H1 (cell line): ENCODE data around the gene PAGE4. TPM values are rescaled to one million over a fixed set of nuclear protein-coding genes. Genes with fewer than 3 reads are reported as not detected.

ENCODE experiments used
- CTCF ChIA-PET: fragments of 300-600 bp; sonication (Branson Sonifier 250); formaldehyde crosslinking; loops from one replicate; lab custom pipeline; 2021; ENCODE audit not compliant: partially characterized antibody; lab: Charles Lee
- POLR2A ChIA-PET: fragments of 300-600 bp; sonication (Branson Sonifier 250); formaldehyde crosslinking; loops from one replicate; lab custom pipeline; 2021; ENCODE audit warnings: inconsistent platforms; ENCODE audit not compliant: partially characterized antibody; lab: Charles Lee
- DNase-seq, 2 experiments: peaks; one replicate each; pipeline versions ENCODE4 v3.0.0 to v3.0.0-alpha.2; 2010 to 2022; ENCODE audit warnings: low spot score in 2 of 2, low read depth in 1 of 2, mixed read lengths in 1 of 2
- FAIRE-seq: peaks from 2 replicates; lab custom pipeline; 2011; peaks lifted over from hg19 to GRCh38; lab: Jason Lieb, UNC
- H2AFZ ChIP-seq: 2 replicates; pipeline ENCODE4 v1.8.1; 2012; ENCODE audit warnings: low read length, inconsistent platforms
- H2AK5ac ChIP-seq: 2 replicates; pipeline ENCODE4 v1.6.1; 2013; ENCODE audit warnings: low read depth, low read length
- H2BK120ac ChIP-seq: replicated peaks from 2 replicates; pipeline ENCODE3; 2013; ENCODE audit warnings: low read depth, low read length, inconsistent platforms
- H2BK12ac ChIP-seq: 2 replicates; pipeline ENCODE4 v1.6.1; 2013; ENCODE audit warnings: low read depth, low read length
- H2BK15ac ChIP-seq: 2 replicates; pipeline ENCODE4 v1.6.1; 2013; ENCODE audit warnings: low read length
- H2BK20ac ChIP-seq: 2 replicates; pipeline ENCODE4 v1.6.1; 2013; ENCODE audit warnings: low read length
- H2BK5ac ChIP-seq: 2 replicates; pipeline ENCODE4 v1.6.1; 2013; ENCODE audit warnings: low read depth, low read length
- H3K14ac ChIP-seq: 2 replicates; pipeline ENCODE4 v1.6.1; 2013; ENCODE audit warnings: inconsistent platforms; ENCODE audit not compliant: insufficient read length
- H3K18ac ChIP-seq: 2 replicates; pipeline ENCODE4 v1.6.1; 2013; ENCODE audit warnings: low read length; ENCODE audit errors: extremely low read depth
- H3K23ac ChIP-seq: 2 replicates; pipeline ENCODE4 v1.6.1; 2013; ENCODE audit warnings: inconsistent platforms; ENCODE audit not compliant: insufficient read length
- H3K23me2 ChIP-seq: 2 replicates; pipeline ENCODE4 v1.6.1; 2013; ENCODE audit warnings: low read depth, low read length
- H3K27ac ChIP-seq: 2 replicates; pipeline ENCODE4 v1.6.1; 2011; ENCODE audit warnings: low read depth, low read length, inconsistent platforms
- H3K27me3 ChIP-seq, 4 experiments: replicated peaks in 1 of 4; 1 replicate in 1 of 4; 2 replicates in 3 of 4; pipeline versions ENCODE4 v1.6.1 to v1.8.1; 2011 to 2013; ENCODE audit warnings: low read length in 3 of 4, mild to moderate bottlenecking in 3 of 4, inconsistent platforms in 2 of 4, mixed read lengths in 2 of 4, moderate library complexity in 1 of 4; ENCODE audit not compliant: control insufficient read depth in 3 of 4, insufficient read depth in 3 of 4; ENCODE audit errors: extremely low read depth in 1 of 4
- H3K36me3 ChIP-seq, 4 experiments: 2 replicates each; pipeline versions ENCODE4 v1.6.1 to v1.8.1; 2011 to 2013; ENCODE audit warnings: mild to moderate bottlenecking in 4 of 4, low read length in 3 of 4, moderate library complexity in 2 of 4, control low read depth in 1 of 4, inconsistent platforms in 1 of 4; ENCODE audit not compliant: insufficient read depth in 4 of 4, control insufficient read depth in 2 of 4
- H3K4ac ChIP-seq: replicated peaks from 2 replicates; pipeline ENCODE3; 2013; ENCODE audit warnings: low read length, low read depth, mixed read lengths, inconsistent platforms; ENCODE audit not compliant: insufficient read length
- H3K4me1 ChIP-seq, 4 experiments: replicated peaks in 1 of 4; 1 replicate in 1 of 4; 2 replicates in 3 of 4; pipeline versions ENCODE4 v1.6.1 to v1.8.1; 2011 to 2013; ENCODE audit warnings: low read length in 3 of 4, inconsistent platforms in 2 of 4, mixed read lengths in 1 of 4; ENCODE audit not compliant: insufficient read depth in 4 of 4, control insufficient read depth in 3 of 4
- H3K4me2 ChIP-seq, 2 experiments: 2 replicates each; pipeline versions ENCODE4 v1.6.1 to v1.8.1; 2011 to 2013; ENCODE audit warnings: low read depth in 2 of 2, low read length in 2 of 2, control low read depth in 1 of 2, inconsistent platforms in 1 of 2, mild to moderate bottlenecking in 1 of 2; ENCODE audit not compliant: insufficient read depth in 1 of 2
- H3K4me3 ChIP-seq, 4 experiments: fragments of 200-600, 300-600 bp in 1 of 4; sonication (generic), shearing (Covaris generic), sonication (Bioruptor Twin) in 1 of 4; 2 replicates each; pipeline versions ENCODE4 v1.5.1 to v1.8.1; 2011 to 2016; ENCODE audit warnings: low read length in 4 of 4, low read depth in 3 of 4, control low read depth in 2 of 4, inconsistent platforms in 2 of 4, mild to moderate bottlenecking in 2 of 4, mixed read lengths in 1 of 4, moderate library complexity in 1 of 4; ENCODE audit not compliant: insufficient read depth in 2 of 4; ENCODE audit errors: extremely low read depth in 1 of 4
- H3K56ac ChIP-seq: replicated peaks from 2 replicates; pipeline ENCODE3; 2013; ENCODE audit warnings: low read depth, mild to moderate bottlenecking, mixed read lengths, low read length, inconsistent platforms; ENCODE audit not compliant: insufficient read length
- H3K79me1 ChIP-seq: 2 replicates; pipeline ENCODE4 v1.6.1; 2013; ENCODE audit warnings: low read depth, low read length, control low read depth
- H3K79me2 ChIP-seq, 2 experiments: 2 replicates each; pipeline versions ENCODE4 v1.6.1 to v1.8.1; 2012 to 2013; ENCODE audit warnings: low read length in 2 of 2, mild to moderate bottlenecking in 2 of 2, inconsistent platforms in 1 of 2; ENCODE audit not compliant: insufficient read depth in 2 of 2, control insufficient read depth in 1 of 2
- H3K9ac ChIP-seq, 4 experiments: replicated peaks in 1 of 4; 1 replicate in 1 of 4; 2 replicates in 3 of 4; pipeline versions ENCODE4 v1.6.1 to v1.8.1; 2011 to 2013; ENCODE audit warnings: low read depth in 3 of 4, low read length in 3 of 4, control low read depth in 2 of 4, mild to moderate bottlenecking in 2 of 4, moderate library complexity in 2 of 4, inconsistent platforms in 1 of 4; ENCODE audit errors: extremely low read depth in 1 of 4
- H3K9me3 ChIP-seq, 2 experiments: 2 replicates each; pipeline versions ENCODE4 v1.6.1 to v1.8.1; 2012 to 2013; ENCODE audit warnings: mild to moderate bottlenecking in 2 of 2, moderate library complexity in 2 of 2, control low read depth in 1 of 2, inconsistent platforms in 1 of 2, low read depth in 1 of 2, low read length in 1 of 2, mixed read lengths in 1 of 2; ENCODE audit not compliant: insufficient read depth in 2 of 2
- H4K20me1 ChIP-seq, 2 experiments: replicated peaks in 1 of 2; 2 replicates each; pipeline versions ENCODE3 to v1.8.1; 2011 to 2013; ENCODE audit warnings: inconsistent platforms in 2 of 2, low read length in 2 of 2, mild to moderate bottlenecking in 1 of 2; ENCODE audit not compliant: insufficient read depth in 2 of 2, control insufficient read depth in 1 of 2
- H4K5ac ChIP-seq: 2 replicates; pipeline ENCODE4 v1.6.1; 2013; ENCODE audit warnings: low read length, low read depth, mixed read lengths, inconsistent platforms; ENCODE audit not compliant: insufficient read length
- H4K8ac ChIP-seq: 2 replicates; pipeline ENCODE4 v1.8.0; 2013; ENCODE audit warnings: mild to moderate bottlenecking, moderate library complexity, low read length, inconsistent platforms; ENCODE audit not compliant: insufficient read depth; ENCODE audit errors: extremely low read depth
- H4K91ac ChIP-seq: replicated peaks from 2 replicates; pipeline ENCODE3; 2013; ENCODE audit warnings: low read length, mixed read lengths, inconsistent platforms; ENCODE audit not compliant: insufficient read length
- CHD1 ChIP-seq: IDR thresholded peaks from 2 replicates; pipeline ENCODE4 v1.6.1; 2012; ENCODE audit warnings: low read depth, low read length, improper control_type of control experiment
- SAP30 ChIP-seq: fragments of 300-600 bp; sonication (generic); IDR thresholded peaks from 2 replicates; pipeline ENCODE4 v1.7.1; 2012; ENCODE audit warnings: low read length, moderate library complexity, mild to moderate bottlenecking, inconsistent platforms; ENCODE audit not compliant: insufficient read depth, insufficient replicate concordance
- TAF7 ChIP-seq: optimal IDR thresholded peaks from 2 replicates; pipeline ENCODE3; 2011; ENCODE audit warnings: low read depth, mild to moderate bottlenecking, inconsistent platforms, low read length, moderate library complexity, borderline replicate concordance
- WGBS, 2 experiments: shearing (Covaris generic) in 1 of 2; methylation state at CpG; one replicate each; pipeline versions ENCODE4 v1.1.6 to v1.1.7; 2013 to 2015; ENCODE audit warnings: low lambda C conversion rate in 2 of 2, mixed read lengths in 2 of 2, inconsistent platforms in 1 of 2, low coverage in 1 of 2, missing lambda C conversion rate in 1 of 2; ENCODE audit not compliant: insufficient replicate concordance in 2 of 2, insufficient coverage in 1 of 2, insufficient read length in 1 of 2; ENCODE audit errors: extremely low coverage in 1 of 2, missing lambda C conversion rate in 1 of 2; 5-methylcytosine and 5-hydroxymethylcytosine counted together
- polyA plus RNA-seq, 7 experiments: library from polyadenylated mRNA; depleted of rRNA in 3 of 7; stranded (reverse) in 5 of 7; unstranded in 2 of 7; fragments of >200 nt in 5 of 7; fragments of 200-250 nt in 2 of 7; gene quantifications; 1 replicate in 5 of 7; 2 replicates in 1 of 7; 4 replicates in 1 of 7; pipeline versions ENCODE4 v1.2.1 to v1.2.3, GENCODE V29; 2011 to 2013; ENCODE audit warnings: missing spikeins in 2 of 7, mixed read lengths in 2 of 7
- total RNA-seq: library from RNA; stranded (reverse); fragmentation: NEBNext Ultra II Directional; extraction: Animal tissue kit (Norgen Biotek cat#: 25700); gene quantifications from 2 replicates; pipeline ENCODE4 v1.2.1, GENCODE V29; 2021

PAGE4 gene
- total and polyA plus RNA-seq, 2 of the 8 experiments (the other 6 are each of a cell fraction or from before 2014, with no cell fraction given), result 0.53 TPM; not detected in 1

DNA sequence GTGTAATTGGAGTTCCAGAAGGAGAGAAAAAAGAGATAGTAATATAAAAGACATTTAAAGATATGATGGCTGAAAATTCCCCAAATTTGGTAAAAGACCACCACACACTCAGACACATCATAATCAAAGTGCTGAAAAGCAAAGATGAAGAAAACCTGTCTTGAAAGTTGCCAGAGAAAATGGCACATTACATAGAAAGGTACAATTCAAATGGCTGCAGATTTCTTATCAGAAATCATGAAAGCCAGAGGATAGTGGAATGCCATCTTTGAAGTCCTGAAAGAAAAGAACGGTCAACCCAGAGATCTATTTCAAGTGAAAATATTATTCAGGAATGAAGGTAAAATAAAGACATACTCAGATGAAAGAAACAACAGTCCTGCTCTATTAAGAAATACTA is 29.3 kb upstream of the PAGE4 start:
- Histone ChIP-seq H3K4me3 (no peak overlapping the region), H4K5ac (no peak overlapping the region), H3K9ac (no peak overlapping the region), H3K4ac (no peak overlapping the region), H2AFZ (no peak overlapping the region), H3K23ac (no peak overlapping the region), H2BK120ac (no peak overlapping the region), H3K14ac (no peak overlapping the region), H4K20me1 (no peaks in the 10 kb centered on the region), H3K23me2 (no peaks in the 10 kb centered on the region), H4K8ac (no peak overlapping the region), H3K27me3 (no peaks in the 10 kb centered on the region), H2AK5ac (no peak overlapping the region), H2BK5ac (no peak overlapping the region), H3K4me2 (no peak overlapping the region), H3K27ac (no peak overlapping the region), H4K91ac (no peak overlapping the region), H2BK15ac (no peak overlapping the region), H3K4me1 (no peaks in the 10 kb centered on the region), H3K79me2 (no peaks in the 10 kb centered on the region), H3K9me3 (no peaks in the 10 kb centered on the region), H2BK12ac (no peak overlapping the region), H3K18ac (no peak overlapping the region), H3K79me1 (no peaks in the 10 kb centered on the region), H3K56ac (no peak overlapping the region), H2BK20ac (no peak overlapping the region), H3K36me3 (no peaks in the 10 kb centered on the region)
- TF ChIP-seq SAP30, result no peak
- no peak for TF ChIP-seq TAF7
- no peak for TF ChIP-seq CHD1
- FAIRE-seq, result no peak
- no peak for DNase-seq
- POLR2A ChIA-PET, result no interaction called here
- CTCF ChIA-PET, result no interaction called here
- WGBS, 2 experiments, result 88% methylated on average over 1 of the region's 1 CpG; no CpG with 5 or more reads in 1 of the 2 experiments
